ENCODE data around the gene VGLL1. TPM values are rescaled to one million over a fixed set of nuclear protein-coding genes. Genes with fewer than 3 reads are reported as not detected.
A peak's percentile ranks its signal among the peaks of the same experiment; 100 is the strongest.

The VGLL1 gene
- 1.1 TPM for total RNA-seq

DNA sequence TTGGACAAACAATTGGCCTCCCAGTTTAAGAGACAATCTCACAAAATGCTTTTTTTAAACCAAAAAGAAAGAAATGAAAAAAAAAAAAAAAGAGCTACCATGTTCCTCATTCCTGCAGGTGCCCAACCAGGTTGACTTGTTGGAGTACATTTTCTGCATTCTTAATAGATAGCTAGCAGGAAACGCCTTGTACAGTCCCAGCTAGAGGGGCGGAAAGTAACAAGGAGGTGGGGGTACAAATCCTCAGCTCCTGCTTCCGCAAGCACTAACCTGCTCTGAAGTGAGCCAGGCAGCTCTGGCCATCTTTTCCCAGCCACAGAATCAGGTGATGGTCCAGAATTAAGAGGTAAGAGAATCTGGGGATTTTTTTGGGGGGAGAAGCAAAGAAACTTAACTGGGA is at the start of gene VGLL1:
VGLL1 (plus strand) TSS at position 265 of the 400 bp plus-strand sequence. CDS start 3,806 bp downstream, outside the sequence.
- no peak for DNase-seq

- no peak for DNase-seq
These were observed 44.4 kb upstream of the VGLL1 start, which contains the start of gene BRS3 for GRCh38 chrX:136487647-136488046. BRS3 (plus strand) TSS chrX:136487947; CDS start chrX:136488115, 168 bp downstream.

DNA sequence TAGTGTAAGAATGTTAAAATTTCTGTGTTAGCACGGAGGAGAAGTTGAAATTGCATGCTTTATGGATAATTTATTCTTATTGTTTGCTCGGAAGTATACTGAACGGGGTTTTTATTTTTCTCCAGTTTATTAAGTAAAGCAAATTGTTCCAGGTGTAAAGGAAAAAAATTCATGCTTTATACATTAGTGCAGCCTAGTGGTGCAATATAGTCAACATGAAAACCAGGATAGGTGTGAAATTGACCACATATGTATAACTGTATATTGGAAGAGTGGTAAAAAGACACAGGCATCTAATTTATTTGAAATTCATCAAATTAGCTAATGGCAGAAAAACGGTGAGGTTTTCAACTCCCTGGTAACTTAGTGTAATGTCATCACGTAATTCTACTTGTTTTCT is 43.3 kb upstream of the VGLL1 start:
- no peak for DNase-seq

GRCh38 chrX:136491832-136492231 is 40.2 kb upstream of the VGLL1 start:
- DNase-seq, result no peak

- no peak for DNase-seq
These were observed 39.0 kb upstream of the VGLL1 start for GRCh38 chrX:136493011-136493410.

GRCh38 chrX:136495043-136495442 is 37.0 kb upstream of the VGLL1 start:
- no peak for DNase-seq

- DNase-seq, result no peak
These were observed 35.7 kb upstream of the VGLL1 start for GRCh38 chrX:136496186-136496763.

- DNase-seq, result peak; percentile 90
These were observed 35.1 kb upstream of the VGLL1 start for GRCh38 chrX:136496764-136497555.

DNA sequence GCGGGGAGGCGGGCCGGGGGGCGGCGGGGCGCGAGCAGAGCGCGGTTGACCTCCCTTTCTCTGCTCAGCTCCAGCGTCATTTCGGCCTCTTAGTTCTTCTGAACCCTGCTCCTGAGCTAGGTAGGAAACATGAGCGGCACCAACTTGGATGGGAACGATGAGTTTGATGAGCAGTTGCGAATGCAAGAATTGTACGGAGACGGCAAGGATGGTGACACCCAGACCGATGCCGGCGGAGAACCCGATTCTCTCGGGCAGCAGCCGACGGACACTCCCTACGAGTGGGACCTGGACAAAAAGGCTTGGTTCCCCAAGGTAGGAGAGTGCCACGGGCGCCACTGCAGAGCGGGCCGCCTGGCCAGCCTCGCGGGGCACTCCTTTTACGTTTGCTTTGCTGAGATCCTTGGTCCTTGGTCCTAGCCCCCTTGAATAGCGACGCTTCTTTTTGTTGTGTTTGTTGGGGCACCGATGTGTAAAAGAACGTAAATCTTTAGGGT is 34.4 kb upstream of the VGLL1 start, which contains the start of gene HTATSF1:
HTATSF1 (plus strand) TSS at position 37 of the 497 bp plus-strand sequence; CDS start at position 130, 93 bp downstream.
- peak; percentile 51 for DNase-seq

DNA sequence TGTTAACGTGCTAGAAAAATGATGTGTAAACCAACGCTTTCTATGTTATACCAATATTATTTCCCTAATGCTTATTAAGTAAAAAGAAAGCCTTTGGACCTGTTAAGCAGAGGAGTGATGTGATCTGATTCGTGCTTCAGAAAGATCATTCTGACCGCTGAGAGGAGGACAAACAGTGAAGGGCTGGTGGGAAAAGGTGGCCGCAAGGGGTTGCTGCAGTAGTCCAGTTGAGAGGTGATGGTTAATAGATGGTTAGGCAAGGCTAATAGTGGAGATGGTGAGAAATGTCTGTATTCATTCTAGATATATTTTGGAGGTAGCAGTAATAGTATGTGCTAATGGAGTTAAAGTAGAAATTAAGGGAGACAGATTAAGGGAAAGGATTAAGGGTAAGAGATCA is 12.9 kb upstream of the VGLL1 start:
- no peak for DNase-seq

DNA sequence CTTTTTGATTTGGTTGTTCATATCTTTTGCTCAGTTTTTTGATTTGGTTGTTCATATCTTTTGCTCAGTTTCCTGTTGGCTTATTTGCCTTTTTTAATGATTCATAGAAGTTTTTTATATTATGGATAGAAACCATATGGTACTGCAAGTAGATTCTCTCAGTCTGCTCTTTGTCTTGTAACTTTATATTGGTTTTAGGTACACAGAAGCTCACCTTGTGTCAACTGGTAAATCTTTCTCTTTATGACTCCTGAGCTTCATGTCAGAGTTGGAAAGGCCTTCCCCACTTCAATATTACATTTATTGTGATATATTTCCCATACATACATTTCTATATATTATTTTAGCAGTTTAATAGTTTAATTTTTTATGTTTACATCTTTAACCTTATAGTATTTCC is 8.2 kb upstream of the VGLL1 start:
- no peak for DNase-seq

GRCh38 chrX:136525738-136526606 is 6.0 kb upstream of the VGLL1 start:
- DNase-seq, result peak; percentile 85

DNA sequence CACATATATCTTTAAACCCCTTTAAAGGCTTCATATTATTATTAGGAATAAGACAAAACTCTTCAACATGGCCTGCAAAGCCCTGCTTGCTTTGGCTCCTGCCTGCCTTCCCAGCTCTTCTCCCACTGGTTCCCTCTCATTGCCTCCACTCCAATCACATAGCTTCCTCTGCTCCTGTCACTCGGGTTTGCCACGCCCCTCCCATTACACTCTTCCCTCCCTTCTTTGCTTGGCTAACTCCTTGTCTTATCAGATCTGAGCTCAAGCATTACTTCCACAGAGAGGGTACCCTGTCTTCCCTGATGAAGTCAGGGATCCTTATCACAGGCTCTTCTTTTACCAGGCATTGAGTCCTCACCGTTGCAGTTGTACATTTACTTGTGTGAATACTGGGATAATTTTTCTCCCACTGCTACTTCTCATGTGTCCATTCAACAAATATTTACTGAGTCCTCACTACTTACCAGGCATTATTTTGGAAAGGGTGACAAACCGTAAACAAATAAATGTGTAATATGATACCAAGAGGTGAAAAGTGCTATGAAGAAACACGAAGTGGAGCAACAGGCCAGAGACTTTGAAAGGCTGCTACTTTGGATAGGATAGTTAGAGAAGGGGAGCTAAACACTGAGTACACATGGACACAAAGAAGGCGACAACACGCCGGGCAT is 3.2 kb upstream of the VGLL1 start:
- no peak for DNase-seq

- DNase-seq, result no peak
These were observed 2.2 kb upstream of the VGLL1 start for GRCh38 chrX:136529795-136530194.

- DNase-seq, result no peak
These were observed 2.1 kb downstream of the VGLL1 start for GRCh38 chrX:136534131-136534530.

DNA sequence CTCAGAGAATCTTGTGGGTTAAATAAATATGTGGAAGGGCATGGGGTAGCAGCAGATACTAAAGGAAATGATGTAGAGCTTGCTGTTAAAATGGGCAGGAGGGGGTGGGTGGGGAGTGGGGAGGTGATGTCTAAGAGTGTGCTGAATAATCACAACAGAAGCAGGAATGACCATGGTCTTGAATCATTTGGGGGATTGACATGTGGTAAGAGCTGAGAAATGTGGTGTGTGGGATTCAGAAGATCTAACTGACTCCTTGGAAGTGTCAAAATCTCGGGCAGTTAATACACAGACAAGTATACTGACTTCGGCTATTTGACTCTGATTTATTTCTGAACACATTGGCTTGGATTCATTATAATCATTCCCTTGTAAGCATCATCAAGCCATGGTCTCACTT is 6.8 kb downstream of the VGLL1 start:
- no peak for DNase-seq

- DNase-seq, result no peak
These were observed 8.2 kb downstream of the VGLL1 start for GRCh38 chrX:136540226-136540625.

GRCh38 chrX:136541294-136541693 is 9.3 kb downstream of the VGLL1 start:
- DNase-seq, result no peak

- DNase-seq, result no peak
These were observed 10.3 kb downstream of the VGLL1 start for GRCh38 chrX:136542281-136542680.

- peak; percentile 7 for DNase-seq
These were observed 14.4 kb downstream of the VGLL1 start for GRCh38 chrX:136546371-136546781.

DNA sequence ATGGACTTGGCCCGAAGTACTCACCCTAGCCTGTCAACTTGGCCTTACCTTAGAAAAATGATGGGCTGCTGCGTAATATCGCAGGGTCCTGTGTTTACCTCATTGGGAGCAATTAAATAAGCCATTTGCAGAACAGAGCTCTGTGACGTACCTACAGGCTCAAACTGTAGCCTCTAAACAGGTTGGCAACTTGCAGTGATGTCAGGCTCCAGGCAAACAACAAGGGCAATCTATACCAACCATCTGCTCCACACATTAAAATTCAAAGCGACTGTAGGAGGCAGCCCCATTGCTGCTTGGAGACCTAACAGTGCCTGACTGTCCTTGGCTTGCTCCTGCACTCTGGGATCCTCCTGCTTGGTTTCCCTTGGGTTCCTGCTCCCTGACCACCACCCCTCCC is 17.2 kb downstream of the VGLL1 start:
- DNase-seq, result no peak

DNA sequence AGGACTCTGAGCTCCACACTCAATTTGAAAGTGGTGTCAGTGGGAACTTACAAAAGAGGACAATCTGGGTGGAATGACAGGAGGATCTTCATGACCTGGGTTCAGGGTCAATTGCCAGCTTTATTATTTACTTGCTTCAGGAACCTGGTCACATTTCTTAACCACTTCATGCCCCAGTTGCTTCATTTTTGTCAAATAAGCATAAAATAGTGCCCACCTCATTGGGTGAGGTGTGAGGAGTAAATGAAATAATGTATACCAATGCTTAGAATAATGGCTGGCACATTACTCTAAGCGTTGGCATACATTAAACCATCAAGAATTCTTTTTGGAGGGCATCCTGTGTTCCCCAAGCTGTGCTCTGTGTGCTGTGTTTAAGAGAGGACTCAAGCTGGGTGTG is 19.4 kb downstream of the VGLL1 start:
- DNase-seq, result no peak

Data from skin of body (tissue), 2 donors.